ENCODE measurements around the gene OR52K1. TPM values are rescaled to one million over a fixed set of nuclear protein-coding genes. Genes with fewer than 3 reads are reported as not detected.

The OR52K1 gene
- total and polyA plus RNA-seq, 2 donors from 2014 or later, result not detected

DNA sequence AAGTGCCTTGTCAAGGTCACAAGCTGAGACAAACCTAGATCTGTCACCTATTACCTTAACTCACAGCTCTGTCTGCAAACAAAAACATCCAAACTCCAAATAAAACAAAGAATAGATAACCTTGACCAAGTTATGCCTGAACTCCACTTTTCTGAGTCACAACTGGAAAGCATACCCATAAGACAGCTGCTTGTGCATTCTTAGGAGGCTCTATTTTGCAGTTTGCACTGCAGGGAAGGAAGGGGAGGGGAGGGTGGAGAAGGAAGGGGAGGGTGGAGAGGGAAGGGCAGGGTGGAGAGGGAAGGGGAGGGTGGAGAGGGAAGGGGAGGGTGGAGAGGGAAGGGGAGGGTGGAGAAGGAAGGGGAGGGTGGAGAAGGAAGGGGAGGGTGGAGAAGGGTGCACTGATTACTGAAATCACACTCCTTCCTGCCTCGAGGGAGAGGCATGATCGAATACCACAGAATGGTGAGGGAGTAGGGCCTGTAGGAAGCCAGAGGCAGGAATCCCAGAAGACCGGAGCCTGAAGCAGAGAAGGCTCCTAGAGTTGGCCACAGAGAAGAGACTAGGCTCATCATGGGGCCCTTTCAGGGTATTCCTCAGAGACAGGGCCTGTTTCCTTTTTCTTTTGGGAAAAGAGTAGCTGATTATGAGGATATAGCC is 39.1 kb upstream of the OR52K1 start:
- no peak for FAIRE-seq

DNA sequence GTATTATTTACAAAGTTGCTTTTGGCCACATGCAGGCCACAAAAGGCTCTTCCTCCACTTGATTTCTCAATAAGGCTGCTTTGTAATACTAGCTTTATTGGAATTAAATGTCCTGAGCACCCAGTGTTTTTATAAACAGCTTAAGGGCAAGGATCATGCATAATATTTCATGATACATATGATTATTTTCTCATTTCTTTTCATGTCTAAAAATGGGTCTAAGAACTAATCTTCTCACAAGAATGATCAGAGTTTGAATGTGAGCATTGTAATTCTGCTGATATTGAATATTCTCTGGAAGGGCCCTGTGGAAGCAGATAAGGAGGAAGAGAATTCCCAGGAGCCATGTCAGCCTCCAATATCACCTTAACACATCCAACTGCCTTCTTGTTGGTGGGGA is 33.5 kb upstream of the OR52K1 start, which contains the start of gene OR52K2:
OR52K2 (plus strand) TSS at position 301 of the 400 bp plus-strand sequence; CDS start at position 346, 45 bp downstream.
- Histone ChIP-seq H3K36me3 (ENCODE audit: control insufficient read depth in 2 of 3, insufficient read depth in 3 of 3, low read length in 3 of 3) (no peaks in the 10 kb centered on the region), H3K27ac (ENCODE audit: low read depth in 2 of 2, low read length in 2 of 2) (no peak within 1 kb of the TSS), H3K9ac (ENCODE audit: low read length in 3 of 3) (no peak within 1 kb of the TSS), H3K4me3 (ENCODE audit: low read length in 3 of 3) (no peak within 1 kb of the TSS), H3K4me1 (ENCODE audit: control insufficient read depth in 2 of 3, insufficient read depth in 2 of 3, low read depth in 1 of 3, low read length in 3 of 3) (no peaks in the 10 kb centered on the region), H3K27me3 (ENCODE audit: control insufficient read depth, insufficient read depth, low read length) (no peaks in the 10 kb centered on the region), H3K9me3 (ENCODE audit: control insufficient read depth in 2 of 3, insufficient read depth in 1 of 3, low read length in 3 of 3) (no peaks in the 10 kb centered on the region)
- intact Hi-C loops (cut with DNase I), result no loop called here
- FAIRE-seq (no peak), DNase-seq (no peak)
- TF ChIP-seq, protein P1, sequence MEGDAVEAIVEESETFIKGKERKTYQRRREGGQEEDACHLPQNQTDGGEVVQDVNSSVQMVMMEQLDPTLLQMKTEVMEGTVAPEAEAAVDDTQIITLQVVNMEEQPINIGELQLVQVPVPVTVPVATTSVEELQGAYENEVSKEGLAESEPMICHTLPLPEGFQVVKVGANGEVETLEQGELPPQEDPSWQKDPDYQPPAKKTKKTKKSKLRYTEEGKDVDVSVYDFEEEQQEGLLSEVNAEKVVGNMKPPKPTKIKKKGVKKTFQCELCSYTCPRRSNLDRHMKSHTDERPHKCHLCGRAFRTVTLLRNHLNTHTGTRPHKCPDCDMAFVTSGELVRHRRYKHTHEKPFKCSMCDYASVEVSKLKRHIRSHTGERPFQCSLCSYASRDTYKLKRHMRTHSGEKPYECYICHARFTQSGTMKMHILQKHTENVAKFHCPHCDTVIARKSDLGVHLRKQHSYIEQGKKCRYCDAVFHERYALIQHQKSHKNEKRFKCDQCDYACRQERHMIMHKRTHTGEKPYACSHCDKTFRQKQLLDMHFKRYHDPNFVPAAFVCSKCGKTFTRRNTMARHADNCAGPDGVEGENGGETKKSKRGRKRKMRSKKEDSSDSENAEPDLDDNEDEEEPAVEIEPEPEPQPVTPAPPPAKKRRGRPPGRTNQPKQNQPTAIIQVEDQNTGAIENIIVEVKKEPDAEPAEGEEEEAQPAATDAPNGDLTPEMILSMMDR (IDR thresholded peaks at IDR 0.05; ENCODE audit: borderline replicate concordance, extremely low read depth, insufficient read depth), result no peak

More for the DNA sequence above, 39.1 kb upstream of the OR52K1 start:
- Histone ChIP-seq H3K36me3 (ENCODE audit: control insufficient read depth in 2 of 3, insufficient read depth in 3 of 3, low read length in 3 of 3) (no peaks in the 10 kb centered on the region), H3K9ac (ENCODE audit: low read length in 3 of 3) (no peak overlapping the region), H3K9me3 (ENCODE audit: control insufficient read depth in 2 of 3, insufficient read depth in 1 of 3, low read length in 3 of 3) (no peaks in the 10 kb centered on the region), H3K4me1 (ENCODE audit: control insufficient read depth in 2 of 3, insufficient read depth in 2 of 3, low read depth in 1 of 3, low read length in 3 of 3) (no peaks in the 10 kb centered on the region), H3K27me3 (ENCODE audit: control insufficient read depth, insufficient read depth, low read length) (no peaks in the 10 kb centered on the region), H3K4me3 (ENCODE audit: low read length in 3 of 3) (no peak overlapping the region), H3K27ac (ENCODE audit: low read depth in 2 of 2, low read length in 2 of 2) (no peak overlapping the region)
- intact Hi-C loops (cut with DNase I), result no loop called here
- TF ChIP-seq, protein P1 (IDR thresholded peaks at IDR 0.05; ENCODE audit: borderline replicate concordance, extremely low read depth, insufficient read depth), result no peak
- no peak for DNase-seq

DNA sequence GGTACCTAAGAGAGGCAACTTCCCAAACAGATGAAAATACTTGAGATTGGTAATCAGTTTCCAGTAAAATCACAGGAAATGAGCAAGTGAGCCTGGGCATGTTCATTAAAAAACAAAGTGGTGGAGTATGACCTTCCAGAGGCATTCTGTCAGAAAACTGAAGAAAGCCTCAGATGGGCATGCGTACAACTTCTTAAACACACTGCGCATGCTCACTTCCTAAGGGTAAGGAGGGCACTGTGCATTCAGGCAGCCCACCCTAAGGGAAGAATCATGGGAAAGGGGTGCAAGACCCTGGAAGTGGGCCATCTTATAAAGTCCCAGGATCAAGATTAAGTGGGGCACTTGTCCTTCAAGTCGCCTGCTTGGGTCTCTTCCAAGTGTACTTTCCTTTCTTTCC is 29.3 kb upstream of the OR52K1 start:
- no peak overlapping the region for H3K9ac ChIP-seq (ENCODE audit: low read length in 3 of 3)
- H3K4me1 ChIP-seq (ENCODE audit: control insufficient read depth in 2 of 3, insufficient read depth in 2 of 3, low read depth in 1 of 3, low read length in 3 of 3), result no peaks in the 10 kb centered on the region
- H3K27ac ChIP-seq (ENCODE audit: low read depth in 2 of 2, low read length in 2 of 2), result no peak overlapping the region
- H3K36me3 ChIP-seq (ENCODE audit: control insufficient read depth in 2 of 3, insufficient read depth in 3 of 3, low read length in 3 of 3), result no peaks in the 10 kb centered on the region
- H3K4me3 ChIP-seq (ENCODE audit: low read length in 3 of 3), result no peak overlapping the region
- no peaks in the 10 kb centered on the region for H3K9me3 ChIP-seq (ENCODE audit: control insufficient read depth in 2 of 3, insufficient read depth in 1 of 3, low read length in 3 of 3)
- no peak for DNase-seq
- TF ChIP-seq, protein P1 (IDR thresholded peaks at IDR 0.05; ENCODE audit: borderline replicate concordance, extremely low read depth, insufficient read depth), result no peak
- intact Hi-C loops (cut with DNase I), result no loop called here
- H3K27me3 ChIP-seq (ENCODE audit: control insufficient read depth, insufficient read depth, low read length), result no peaks in the 10 kb centered on the region
- no peak for FAIRE-seq
